HG03457 (cell line): ENCODE results near the gene TSC22D3.

Experiments used
- ATAC-seq: cut with Tn5 transposase; IDR thresholded peaks from one replicate; pipeline ENCODE4 v1.9.1; 2021; ENCODE audit warnings: moderate number of reproducible peaks; ENCODE audit not compliant: unreplicated experiment

The TSC22D3 gene

DNA sequence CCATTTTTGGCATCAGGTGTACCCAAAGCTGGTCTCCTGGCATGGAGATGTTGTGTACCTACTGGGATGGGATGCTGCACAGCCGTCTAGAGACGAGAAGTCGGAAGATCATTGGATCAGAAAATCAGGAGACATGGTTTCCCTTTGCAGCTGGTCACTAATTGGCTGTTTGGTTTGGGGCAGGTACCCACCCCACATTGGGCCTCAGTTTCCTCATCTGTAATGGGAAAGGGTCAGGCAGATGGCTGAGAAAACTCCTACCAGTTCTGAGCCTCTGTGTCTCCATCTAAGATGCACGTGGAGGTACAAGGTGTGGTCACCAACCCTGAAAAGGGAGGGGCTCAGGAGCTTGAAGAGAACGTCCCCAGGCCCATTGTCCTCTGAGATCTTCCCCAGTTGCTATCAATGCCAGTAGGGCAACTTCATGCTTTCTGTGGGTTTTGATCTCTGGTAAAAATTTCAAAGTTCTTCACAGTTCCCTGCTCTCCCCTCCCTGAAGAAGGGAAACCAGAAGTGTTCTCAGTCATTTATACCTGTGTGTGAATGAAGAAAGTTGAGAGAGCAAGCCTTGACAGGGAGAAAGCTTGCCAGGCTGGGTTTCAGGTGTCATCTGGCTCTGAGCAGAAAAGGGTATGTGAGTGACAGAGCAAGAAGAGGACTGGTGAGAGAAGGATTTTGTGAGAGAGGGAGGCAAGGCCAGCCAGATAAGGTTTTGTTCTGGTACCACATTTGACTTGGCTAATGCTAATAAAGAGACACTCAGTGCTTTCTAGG is 15.1 kb downstream of the TSC22D3 start:
- ATAC-seq, result no peak

DNA sequence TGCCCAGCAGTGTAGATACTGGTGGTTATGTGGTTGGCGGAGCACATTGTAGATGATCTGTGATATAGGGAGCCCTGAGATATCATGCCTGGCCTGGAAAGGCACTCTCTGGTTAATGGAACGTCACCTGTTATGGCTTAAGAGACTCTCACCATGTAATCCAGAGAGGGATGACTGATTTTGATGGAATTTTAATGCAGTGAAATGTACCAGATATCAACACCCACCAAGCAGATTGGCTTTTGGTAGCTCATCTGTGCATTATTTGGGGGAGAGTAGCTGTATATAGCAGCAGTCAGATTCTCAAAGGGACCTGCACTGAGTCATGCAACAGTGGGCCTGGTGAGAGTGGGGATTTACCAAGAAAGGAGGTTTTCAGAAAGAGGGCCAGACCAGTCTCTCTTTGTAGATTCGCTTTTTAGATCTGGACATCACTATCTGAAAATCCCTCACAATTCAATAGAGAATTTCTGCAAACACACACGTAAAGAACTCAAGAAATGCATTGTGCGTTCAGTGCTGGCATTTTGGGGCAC is 17.3 kb downstream of the TSC22D3 start:
- ATAC-seq, result no peak

- ATAC-seq, result no peak
Observed at GRCh38 chrX:107755721-107756120, 19.9 kb downstream of the TSC22D3 start.

GRCh38 chrX:107753187-107753586 is 22.4 kb downstream of the TSC22D3 start:
- ATAC-seq, result no peak

GRCh38 chrX:107752714-107753113 is 22.9 kb downstream of the TSC22D3 start:
- ATAC-seq, result no peak

DNA sequence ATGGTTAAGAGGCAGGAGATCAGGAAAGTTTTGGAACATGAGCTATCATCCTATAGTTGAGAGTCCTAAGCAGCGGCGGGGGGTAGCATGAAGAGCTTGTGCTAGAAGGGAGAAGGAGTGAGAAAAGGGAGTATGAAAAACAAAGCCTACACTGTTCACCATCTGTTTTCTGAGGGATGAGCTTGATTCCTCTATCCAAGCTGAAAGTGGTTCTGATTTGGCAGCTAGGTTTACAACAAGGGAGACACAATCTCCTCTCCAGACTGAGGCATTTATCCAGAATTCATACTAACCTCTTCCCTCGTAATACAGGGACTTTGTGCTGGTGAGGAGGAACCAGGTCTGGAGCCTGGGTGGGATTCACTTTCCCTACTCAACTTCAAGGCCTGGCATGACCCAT is 23.5 kb downstream of the TSC22D3 start:
- ATAC-seq, result no peak

GRCh38 chrX:107750861-107751445 is 24.6 kb downstream of the TSC22D3 start:
- no peak for ATAC-seq

- ATAC-seq, result no peak
Observed at GRCh38 chrX:107750263-107750662, 25.3 kb downstream of the TSC22D3 start.

- ATAC-seq, result no peak
Observed at GRCh38 chrX:107748506-107748905, 27.1 kb downstream of the TSC22D3 start.

GRCh38 chrX:107747596-107748161 is 27.9 kb downstream of the TSC22D3 start:
- no peak for ATAC-seq

GRCh38 chrX:107744868-107745267 is 30.7 kb downstream of the TSC22D3 start:
- no peak for ATAC-seq

DNA sequence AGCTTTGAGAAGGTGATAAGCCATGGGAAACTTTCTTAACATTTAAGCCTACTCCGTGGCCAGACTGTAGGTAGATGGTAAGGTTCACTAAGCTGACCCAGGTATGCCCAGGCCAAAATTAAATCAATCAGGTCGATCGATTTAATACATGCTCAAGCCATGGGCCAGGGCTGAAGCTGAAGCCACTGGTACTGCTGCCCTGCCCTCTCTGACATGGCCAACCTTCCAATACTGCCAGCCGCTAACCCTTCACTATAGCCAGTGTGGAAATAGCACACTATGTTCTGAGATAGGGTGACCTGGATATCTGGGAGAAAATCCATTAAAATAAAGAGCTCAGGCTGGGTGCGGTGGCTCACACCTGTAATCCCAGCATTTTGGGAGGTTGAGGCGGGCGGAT is 31.6 kb downstream of the TSC22D3 start:
- ATAC-seq, result no peak

DNA sequence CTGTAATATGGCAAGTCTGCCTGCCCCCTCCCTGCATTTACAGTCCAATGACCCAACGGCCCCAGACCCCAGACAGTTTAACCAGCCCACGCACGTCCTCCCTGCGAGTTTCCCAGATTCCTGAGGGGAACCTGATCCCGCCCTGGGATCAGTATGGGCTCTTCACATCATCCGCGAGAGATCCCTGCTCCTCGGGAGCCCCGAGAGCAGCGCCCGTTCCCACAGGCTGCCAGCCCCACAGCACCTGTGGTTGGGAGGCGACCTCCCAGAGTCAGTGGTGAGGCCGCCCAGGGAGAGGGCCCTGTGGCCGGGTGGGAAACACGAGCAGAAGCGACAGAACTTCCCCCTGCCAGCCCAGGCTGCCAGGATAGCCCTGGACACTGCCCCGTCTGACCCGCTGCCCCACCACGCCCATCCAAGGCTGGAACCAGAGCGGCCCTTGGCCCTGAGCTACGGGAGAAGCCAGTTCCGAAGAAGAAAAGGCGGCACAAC is 32.8 kb downstream of the TSC22D3 start:
- ATAC-seq, result no peak

DNA sequence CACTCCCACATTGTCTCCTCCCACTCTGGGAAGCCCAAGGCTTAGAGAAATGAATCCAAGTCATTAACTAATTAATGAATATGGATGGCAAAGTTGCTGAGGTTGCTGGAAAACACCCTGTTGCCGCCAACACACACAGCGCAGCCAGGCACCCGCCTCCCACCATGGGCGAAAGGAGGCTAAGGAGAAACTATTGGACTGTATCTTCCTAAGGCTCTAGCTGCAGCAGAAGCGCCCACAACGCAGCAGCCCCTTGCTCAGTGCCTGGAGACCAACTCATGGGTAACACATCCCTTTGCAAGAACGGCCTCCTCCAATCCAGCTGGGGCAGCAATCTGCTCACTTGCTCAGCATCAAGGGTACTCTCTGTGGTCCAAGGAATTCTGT is 34.2 kb downstream of the TSC22D3 start:
- ATAC-seq, result no peak

DNA sequence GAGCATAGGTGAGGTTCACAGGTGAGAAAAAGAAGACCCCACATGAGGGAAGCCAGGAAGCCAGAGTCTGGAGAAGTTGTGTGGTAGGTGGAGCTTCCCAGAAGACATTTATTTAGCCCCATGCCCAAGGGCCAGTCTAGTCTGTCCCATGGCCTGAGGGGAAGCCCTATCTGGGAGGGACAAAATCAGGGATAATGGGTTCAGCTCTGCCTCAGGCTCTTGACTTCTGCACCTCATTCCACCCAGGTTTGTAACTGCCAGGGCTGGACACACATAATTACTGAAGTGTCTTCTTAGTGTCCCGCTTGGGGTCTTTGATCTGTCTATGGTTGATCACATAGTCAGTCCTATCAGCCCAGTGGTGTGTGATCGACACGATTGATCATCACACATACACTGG is 36.0 kb downstream of the TSC22D3 start:
- no peak for ATAC-seq

GRCh38 chrX:107738768-107739167 is 36.8 kb downstream of the TSC22D3 start:
- no peak for ATAC-seq

DNA sequence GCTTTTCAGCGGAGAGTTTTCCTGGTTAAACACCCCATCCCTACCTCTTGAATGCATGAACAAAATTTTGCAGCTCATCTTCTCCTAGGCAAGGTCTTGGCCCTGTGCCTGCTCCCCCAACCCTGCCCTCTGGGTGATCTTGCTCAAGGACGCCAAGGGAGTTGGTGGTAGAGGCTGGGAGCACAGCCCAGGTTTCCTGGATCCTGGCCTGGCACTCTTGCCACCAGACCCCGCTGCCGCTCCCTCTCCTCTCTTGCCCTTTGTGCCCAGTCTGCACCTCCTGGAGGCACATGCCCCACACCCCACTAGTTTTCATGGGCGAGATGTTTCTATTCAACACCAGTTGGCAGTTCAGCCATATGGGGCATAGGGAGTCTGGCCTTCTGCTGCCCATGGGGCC is 37.3 kb downstream of the TSC22D3 start:
- ATAC-seq, result no peak

- no peak for ATAC-seq
Observed at GRCh38 chrX:107736781-107737531, 38.6 kb downstream of the TSC22D3 start.

GRCh38 chrX:107734646-107735045 is 40.9 kb downstream of the TSC22D3 start:
- no peak for ATAC-seq

DNA sequence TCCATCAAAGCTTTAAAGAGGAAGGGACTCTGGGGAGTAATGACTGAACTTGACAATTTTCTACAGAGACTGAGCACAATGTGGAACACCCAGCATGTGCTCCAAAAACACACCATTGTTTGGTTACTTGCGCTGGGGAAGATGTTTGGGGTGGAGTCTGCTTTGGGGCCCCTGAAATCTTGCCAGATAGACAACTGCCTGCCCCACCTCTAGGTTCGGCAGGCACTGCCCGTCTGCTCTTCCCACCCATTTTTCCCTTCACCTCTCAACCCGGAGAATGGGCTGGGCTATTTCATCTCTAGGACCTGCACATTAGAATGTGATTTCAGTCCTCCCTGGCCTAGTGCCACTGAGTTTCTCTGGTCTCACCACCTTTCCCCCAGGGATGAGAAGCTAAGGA is 41.9 kb downstream of the TSC22D3 start:
- no peak for ATAC-seq

GRCh38 chrX:107731831-107732502 is 43.6 kb downstream of the TSC22D3 start:
- ATAC-seq, result no peak
